K562 (cell line): ENCODE data around the gene POM121C. TPM values are rescaled to one million over a fixed set of nuclear protein-coding genes. Genes with fewer than 3 reads are reported as not detected.

Experiments
- ATAC-seq: fragments of 200-7000 bp; cut with Tn5 transposase; 3 replicates; pipeline ENCODE4 v1.9.1; 2020; ENCODE audit warnings: moderate library complexity
- BruUV-seq: library from RNA; stranded (reverse); fragments of 400-500 nt; replicated peaks from 2 replicates; lab custom pipeline; 2021; lab: Mats Ljungman, UMichigan
- CTCF ChIA-PET: fragments of 300-600 bp; formaldehyde crosslinking; extraction: SDS; loops from one replicate; lab custom pipeline; 2021; ENCODE audit warnings: low intra/inter-chr PET ratio; lab: Yijun Ruan, JAX
- POLR2A ChIA-PET: fragments of 300-600, 350-650 bp; sonication (Branson Sonifier 250); formaldehyde crosslinking; extraction: SDS; loops from one replicate; lab custom pipeline; 2021; ENCODE audit warnings: antibody characterized with exemption, inconsistent platforms; lab: Yijun Ruan, JAX
- DNase-seq, 4 experiments: peaks; one replicate each; pipeline versions ENCODE4 v3.0.0 to v3.0.0-alpha.2; 2011 to 2018; ENCODE audit warnings: low spot score in 3 of 4, mixed read lengths in 3 of 4; ENCODE audit errors: extremely low read depth in 1 of 4
- FAIRE-seq: peaks from 2 replicates; lab custom pipeline; 2011; peaks lifted over from hg19 to GRCh38; lab: Jason Lieb, UNC
- H2AFZ ChIP-seq: 2 replicates; pipeline ENCODE4 v1.6.0; 2011; ENCODE audit warnings: low read depth, low read length, control low read depth, inconsistent platforms
- H3K27ac ChIP-seq: fragments of 200-600 bp; 3 replicates; pipeline ENCODE4 v1.8.0; 2011; ENCODE audit warnings: low read depth, mild to moderate bottlenecking, control low read depth, inconsistent platforms, low read length, moderate library complexity, mixed read lengths; ENCODE audit errors: extremely low read depth
- H3K27me3 ChIP-seq, 2 experiments: fragments of 300-600 bp in 1 of 2; 2 replicates in 1 of 2; 3 replicates in 1 of 2; pipeline versions ENCODE4 v1.6.0 to v1.8.0; 2011; ENCODE audit warnings: inconsistent platforms in 2 of 2, low read length in 2 of 2, mild to moderate bottlenecking in 1 of 2, mixed read lengths in 1 of 2, moderate library complexity in 1 of 2; ENCODE audit not compliant: control insufficient read depth in 2 of 2, insufficient read depth in 2 of 2
- H3K36me3 ChIP-seq: fragments of 300-600 bp; 3 replicates; pipeline ENCODE4 v1.8.0; 2011; ENCODE audit warnings: mild to moderate bottlenecking, low read length, inconsistent platforms; ENCODE audit not compliant: control insufficient read depth, insufficient read depth
- H3K4me1 ChIP-seq, 2 experiments: fragments of 200-600 bp in 1 of 2; replicated peaks in 1 of 2; 2 replicates in 1 of 2; 3 replicates in 1 of 2; pipeline versions ENCODE4 v1.5.1 to v1.8.0; 2011; ENCODE audit warnings: inconsistent platforms in 2 of 2, low read length in 2 of 2, mild to moderate bottlenecking in 1 of 2, mixed read lengths in 1 of 2, moderate library complexity in 1 of 2; ENCODE audit not compliant: control insufficient read depth in 2 of 2, insufficient read depth in 2 of 2
- H3K4me2 ChIP-seq: 2 replicates; pipeline ENCODE4 v1.6.1; 2011; ENCODE audit warnings: low read length, control low read depth, inconsistent platforms, mixed read lengths; ENCODE audit not compliant: insufficient read depth
- H3K4me3 ChIP-seq: fragments of 200-600 bp; sonication (generic), shearing (Covaris generic); 2 replicates; pipeline ENCODE4 v1.5.1; 2016; ENCODE audit warnings: control low read depth, inconsistent platforms
- H3K79me2 ChIP-seq: fragments of 200-600 bp; 3 replicates; pipeline ENCODE4 v1.8.0; 2011; ENCODE audit warnings: low read length, inconsistent platforms; ENCODE audit not compliant: control insufficient read depth, insufficient read depth
- H3K9ac ChIP-seq, 2 experiments: 2 replicates each; pipeline versions ENCODE4 v1.6.0 to v1.6.1; 2011; ENCODE audit warnings: low read depth in 2 of 2, low read length in 2 of 2, control low read depth in 1 of 2, inconsistent platforms in 1 of 2, mild to moderate bottlenecking in 1 of 2, mixed read lengths in 1 of 2; ENCODE audit not compliant: insufficient read depth in 1 of 2
- H3K9me1 ChIP-seq: one replicate; pipeline ENCODE4 v1.6.0; 2011; ENCODE audit warnings: inconsistent platforms, mild to moderate bottlenecking, low read length, moderate library complexity; ENCODE audit not compliant: control insufficient read depth, insufficient read depth
- H3K9me3 ChIP-seq: replicated peaks from 2 replicates; pipeline ENCODE4 v1.5.1; 2011; ENCODE audit warnings: low read depth, low read length, inconsistent platforms; ENCODE audit not compliant: control insufficient read depth, insufficient read depth
- H4K20me1 ChIP-seq: replicated peaks from 2 replicates; pipeline ENCODE4 v1.6.1; 2011; ENCODE audit warnings: low read length, inconsistent platforms, mixed read lengths; ENCODE audit not compliant: control insufficient read depth, insufficient read depth
- DNMT1 ChIP-seq: fragments of 450-650 bp; IDR thresholded peaks from 2 replicates; pipeline ENCODE4 v1.6.1; 2016; ENCODE audit warnings: antibody characterized with exemption, mild to moderate bottlenecking
- HNRNPH1 ChIP-seq: fragments of 200-400 bp; formaldehyde crosslinking; optimal IDR thresholded peaks from 2 replicates; pipeline ENCODE3; 2017; ENCODE audit warnings: low read depth, mild to moderate bottlenecking, low read length, moderate library complexity
- PURB ChIP-seq: sonication (generic); formaldehyde crosslinking; IDR thresholded peaks from 2 replicates; pipeline ENCODE4 v1.9.0; 2021; ENCODE audit warnings: low read depth, mild to moderate bottlenecking, missing genetic modification reagents
- SMAD2 ChIP-seq: fragments of 150-350 bp; IDR thresholded peaks from 2 replicates; pipeline ENCODE4 v1.6.1; 2014; ENCODE audit warnings: low read depth, mild to moderate bottlenecking, low read length
- WGBS: fragments of 100-300 bp; shearing (Covaris generic); methylation state at CpG from one replicate; pipeline ENCODE4 v1.1.6; 2016; ENCODE audit warnings: low coverage, mixed read lengths; ENCODE audit not compliant: insufficient coverage; ENCODE audit errors: missing lambda C conversion rate; 5-methylcytosine and 5-hydroxymethylcytosine counted together
- in situ Hi-C: fragments of 300-500 bp; cut with MboI; formaldehyde crosslinking; loops from 4 replicates; pipeline ENCODE4 v1.15.0; 2018; ENCODE audit warnings: inconsistent platforms, mixed read lengths
- intact Hi-C: fragments of 100-400 bp; cut with micrococcal nuclease; formaldehyde crosslinking; loops from 2 replicates; pipeline ENCODE4 v1.14.2; 2022
- polyA plus RNA-seq, 8 experiments: library from polyadenylated mRNA; depleted of rRNA in 4 of 8; stranded (reverse) in 5 of 8; unstranded in 3 of 8; fragments of >200 nt; fragmentation: Nextera tagmentation in 2 of 8; fragmentation: Illumina TruSeq in 1 of 8; extraction: Ambion mirVana in 2 of 8; extraction: Trizol in 1 of 8; gene quantifications; 2 replicates each; pipeline versions ENCODE4 v1.2.1 to v1.2.3, GENCODE V29; 2011 to 2014; ENCODE audit warnings: inconsistent platforms in 1 of 8, missing spikeins in 1 of 8
- total RNA-seq, 7 experiments: library from RNA; depleted of rRNA in 6 of 7; stranded (reverse); fragments of >200 nt in 6 of 7; fragmentation: Illumina TruSeq in 2 of 7; extraction: Trizol in 2 of 7; gene quantifications; 2 replicates each; pipeline versions ENCODE4 v1.2.1 to v1.2.3, GENCODE V29; 2011 to 2021; ENCODE audit warnings: low replicate concordance in 1 of 7
- TF ChIP-seq, protein P1 (sequence below), 2 experiments: fragments of 450-650 bp; IDR thresholded peaks; 2 replicates each; pipeline ENCODE4 v1.6.1; 2016; ENCODE audit warnings: mild to moderate bottlenecking in 2 of 2, borderline replicate concordance in 1 of 2, low read depth in 1 of 2, moderate library complexity in 1 of 2
- TF ChIP-seq, protein P2 (sequence below), 2 experiments: fragments of 450-650 bp; conservative IDR thresholded peaks; 2 replicates each; pipeline ENCODE4 v1.6.1; 2017; ENCODE audit warnings: mild to moderate bottlenecking in 2 of 2, moderate library complexity in 2 of 2
- TF ChIP-seq, protein P3 (sequence below): fragments of 450-650 bp; formaldehyde crosslinking; IDR thresholded peaks from 2 replicates; pipeline ENCODE4 v1.4.0; 2020; ENCODE audit warnings: mild to moderate bottlenecking, moderate library complexity

Gene POM121C
- total and polyA plus RNA-seq, 9 of the 15 experiments (the other 6 are each of a cell fraction or from before 2014, with no cell fraction given): 7.1 to 119 (median 21.4) TPM

DNA sequence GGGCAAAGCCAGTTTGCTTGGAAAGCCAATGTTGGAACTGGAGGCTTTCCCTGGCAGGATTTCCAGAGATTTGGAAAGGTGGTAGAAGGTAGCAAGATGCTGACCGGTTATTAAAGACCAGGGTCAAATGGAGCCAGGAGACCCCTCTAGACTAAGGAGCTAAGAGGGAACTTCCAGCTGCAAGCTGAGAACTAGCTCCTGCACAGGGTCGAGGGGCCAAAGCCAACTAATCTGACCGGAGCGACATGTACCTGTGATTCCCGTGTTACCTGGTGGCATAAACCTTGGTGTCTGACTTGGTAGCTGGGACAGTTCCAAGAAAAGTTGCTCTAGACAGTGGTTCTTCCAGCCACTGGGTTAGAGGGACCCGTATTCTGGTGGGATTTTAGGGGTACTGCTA, 47.8 kb upstream of the POM121C start:
- H4K20me1 ChIP-seq: no peaks in the 10 kb centered on the region
- WGBS: 69% methylated on average over 6 of the region's 6 CpGs
- in situ Hi-C loops: no loop called here
- H3K4me1 ChIP-seq: peaks cover 8 to 13% of the 10 kb centered on the region in 2 experiments
- H3K4me3 ChIP-seq: no peak overlapping the region
- no peak for ATAC-seq
- H3K36me3 ChIP-seq: no peaks in the 10 kb centered on the region; the same call in 1 of the 3 replicates
- H3K9me1 ChIP-seq: no peaks in the 10 kb centered on the region
- no peaks in the 10 kb centered on the region for H3K9me3 ChIP-seq
- DNase-seq: peak in 2 of 4 experiments; percentile 3 to 6
- no TSS peak for BruUV-seq
- no peak overlapping the region for H2AFZ ChIP-seq
- ChIA-PET POLR2A (no interaction called here), CTCF (no interaction called here)
- H3K79me2 ChIP-seq: no peaks in the 10 kb centered on the region
- intact Hi-C loops: loop anchor here (5.0 kb wide), 1 partner anchor 108 kb away; no protein-coding TSS in a partner anchor
- no peak overlapping the region for H3K4me2 ChIP-seq
- no peak for FAIRE-seq
- H3K9ac ChIP-seq: peak overlapping the region in 1 of 2 experiments; percentile 84; a peak in 2 of 4 replicates
- no peak overlapping the region for H3K27ac ChIP-seq
- no peaks in the 10 kb centered on the region for H3K27me3 ChIP-seq
- TF ChIP-seq DNMT1: no peak
- TF ChIP-seq, protein P1, sequence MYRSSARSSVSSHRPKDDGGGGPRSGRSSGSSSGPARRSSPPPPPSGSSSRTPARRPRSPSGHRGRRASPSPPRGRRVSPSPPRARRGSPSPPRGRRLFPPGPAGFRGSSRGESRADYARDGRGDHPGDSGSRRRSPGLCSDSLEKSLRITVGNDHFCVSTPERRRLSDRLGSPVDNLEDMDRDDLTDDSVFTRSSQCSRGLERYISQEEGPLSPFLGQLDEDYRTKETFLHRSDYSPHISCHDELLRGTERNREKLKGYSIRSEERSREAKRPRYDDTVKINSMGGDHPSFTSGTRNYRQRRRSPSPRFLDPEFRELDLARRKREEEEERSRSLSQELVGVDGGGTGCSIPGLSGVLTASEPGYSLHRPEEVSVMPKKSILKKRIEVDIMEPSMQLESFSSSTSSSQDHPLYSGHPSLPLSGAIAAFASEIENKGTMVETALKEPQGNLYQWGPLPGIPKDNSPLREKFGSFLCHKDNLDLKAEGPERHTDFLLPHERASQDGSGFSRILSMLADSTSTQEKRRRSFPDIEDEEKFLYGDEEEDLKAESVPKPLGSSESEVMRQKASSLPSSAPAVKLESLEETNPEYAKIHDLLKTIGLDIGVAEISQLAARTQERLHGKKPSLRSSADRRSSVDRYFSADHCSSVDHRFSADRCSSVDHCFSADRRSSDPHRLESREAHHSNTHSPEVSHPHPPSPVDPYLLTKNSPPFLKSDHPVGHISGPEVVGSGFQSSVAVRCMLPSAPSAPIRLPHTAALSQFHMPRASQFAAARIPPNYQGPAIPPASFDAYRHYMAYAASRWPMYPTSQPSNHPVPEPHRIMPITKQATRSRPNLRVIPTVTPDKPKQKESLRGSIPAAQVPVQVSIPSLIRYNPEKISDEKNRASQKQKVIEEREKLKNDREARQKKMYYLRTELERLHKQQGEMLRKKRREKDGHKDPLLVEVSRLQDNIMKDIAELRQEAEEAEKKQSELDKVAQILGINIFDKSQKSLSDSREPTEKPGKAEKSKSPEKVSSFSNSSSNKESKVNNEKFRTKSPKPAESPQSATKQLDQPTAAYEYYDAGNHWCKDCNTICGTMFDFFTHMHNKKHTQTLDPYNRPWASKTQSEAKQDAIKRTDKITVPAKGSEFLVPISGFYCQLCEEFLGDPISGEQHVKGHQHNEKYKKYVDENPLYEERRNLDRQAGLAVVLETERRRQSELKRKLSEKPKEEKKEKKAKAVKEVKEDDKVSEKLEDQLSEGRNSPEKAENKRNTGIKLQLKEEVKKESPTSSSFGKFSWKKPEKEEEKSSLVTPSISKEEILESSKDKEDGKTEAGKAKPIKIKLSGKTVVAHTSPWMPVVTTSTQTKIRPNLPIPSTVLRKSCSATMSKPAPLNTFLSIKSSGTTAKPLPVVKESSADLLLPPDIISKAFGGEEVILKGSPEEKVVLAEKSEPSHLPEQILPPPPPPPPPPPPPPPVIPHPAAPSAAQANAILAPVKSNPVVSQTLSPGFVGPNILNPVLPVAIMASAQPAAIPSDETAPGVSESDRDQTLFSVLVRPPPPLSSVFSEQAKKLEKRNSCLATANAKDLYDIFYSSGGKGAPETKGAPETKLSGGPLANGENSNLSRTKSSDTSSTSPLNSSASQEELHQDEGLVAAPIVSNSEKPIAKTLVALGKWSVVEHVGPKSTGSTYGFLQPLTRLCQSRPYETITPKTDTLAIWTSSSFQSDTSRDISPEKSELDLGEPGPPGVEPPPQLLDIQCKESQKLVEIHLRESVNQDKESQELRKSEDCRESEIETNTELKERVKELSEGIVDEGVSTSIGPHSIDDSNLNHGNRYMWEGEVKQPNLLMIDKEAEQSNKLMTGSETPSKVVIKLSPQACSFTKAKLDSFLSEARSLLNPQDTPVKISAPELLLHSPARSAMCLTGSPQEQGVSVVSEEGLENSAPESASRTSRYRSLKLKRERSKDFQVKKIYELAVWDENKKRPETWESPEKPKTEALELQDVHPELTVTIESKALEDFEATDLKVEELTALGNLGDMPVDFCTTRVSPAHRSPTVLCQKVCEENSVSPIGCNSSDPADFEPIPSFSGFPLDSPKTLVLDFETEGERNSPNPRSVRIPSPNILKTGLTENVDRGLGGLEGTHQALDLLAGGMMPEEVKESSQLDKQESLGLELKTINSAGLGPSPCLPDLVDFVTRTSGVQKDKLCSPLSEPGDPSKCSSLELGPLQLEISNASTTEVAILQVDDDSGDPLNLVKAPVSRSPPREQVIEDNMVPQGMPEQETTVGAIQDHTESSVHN (IDR thresholded peaks at IDR 0.05; ENCODE audit: borderline replicate concordance in 1 of 2, low read depth in 1 of 2): no peak
- TF ChIP-seq HNRNPH1: no peak
- no peak for TF ChIP-seq PURB (CRISPR knock-in tag)
- TF ChIP-seq, protein P2, sequence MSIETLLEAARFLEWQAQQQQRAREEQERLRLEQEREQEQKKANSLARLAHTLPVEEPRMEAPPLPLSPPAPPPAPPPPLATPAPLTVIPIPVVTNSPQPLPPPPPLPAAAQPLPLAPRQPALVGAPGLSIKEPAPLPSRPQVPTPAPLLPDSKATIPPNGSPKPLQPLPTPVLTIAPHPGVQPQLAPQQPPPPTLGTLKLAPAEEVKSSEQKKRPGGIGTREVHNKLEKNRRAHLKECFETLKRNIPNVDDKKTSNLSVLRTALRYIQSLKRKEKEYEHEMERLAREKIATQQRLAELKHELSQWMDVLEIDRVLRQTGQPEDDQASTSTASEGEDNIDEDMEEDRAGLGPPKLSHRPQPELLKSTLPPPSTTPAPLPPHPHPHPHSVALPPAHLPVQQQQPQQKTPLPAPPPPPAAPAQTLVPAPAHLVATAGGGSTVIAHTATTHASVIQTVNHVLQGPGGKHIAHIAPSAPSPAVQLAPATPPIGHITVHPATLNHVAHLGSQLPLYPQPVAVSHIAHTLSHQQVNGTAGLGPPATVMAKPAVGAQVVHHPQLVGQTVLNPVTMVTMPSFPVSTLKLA (conservative IDR thresholded peaks at IDR 0.05): no peak
- TF ChIP-seq, protein P3, sequence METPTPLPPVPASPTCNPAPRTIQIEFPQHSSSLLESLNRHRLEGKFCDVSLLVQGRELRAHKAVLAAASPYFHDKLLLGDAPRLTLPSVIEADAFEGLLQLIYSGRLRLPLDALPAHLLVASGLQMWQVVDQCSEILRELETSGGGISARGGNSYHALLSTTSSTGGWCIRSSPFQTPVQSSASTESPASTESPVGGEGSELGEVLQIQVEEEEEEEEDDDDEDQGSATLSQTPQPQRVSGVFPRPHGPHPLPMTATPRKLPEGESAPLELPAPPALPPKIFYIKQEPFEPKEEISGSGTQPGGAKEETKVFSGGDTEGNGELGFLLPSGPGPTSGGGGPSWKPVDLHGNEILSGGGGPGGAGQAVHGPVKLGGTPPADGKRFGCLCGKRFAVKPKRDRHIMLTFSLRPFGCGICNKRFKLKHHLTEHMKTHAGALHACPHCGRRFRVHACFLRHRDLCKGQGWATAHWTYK (CRISPR knock-in tag): no peak
- no peak for TF ChIP-seq SMAD2
